ENCODE measurements around the gene PTGES. TPM values are rescaled to one million over a fixed set of nuclear protein-coding genes. Genes with fewer than 3 reads are reported as not detected.

PTGES gene
- total RNA-seq, 2 donors from 2014 or later = 2.6 to 5.1 TPM

- Histone ChIP-seq H3K9ac (ENCODE audit: low read depth in 2 of 2, low read length in 2 of 2) (no peak overlapping the region), H3K4me1 (no peaks in the 10 kb centered on the region), H3K27ac (no peak overlapping the region), H3K36me3 (no peaks in the 10 kb centered on the region), H3K4me3 (no peak overlapping the region), H3K9me3 (no peaks in the 10 kb centered on the region), H3K27me3 (no peaks in the 10 kb centered on the region)
- no peak for DNase-seq
- intact Hi-C loops (cut with DNase I) = no loop called here
- TF ChIP-seq, protein P1, sequence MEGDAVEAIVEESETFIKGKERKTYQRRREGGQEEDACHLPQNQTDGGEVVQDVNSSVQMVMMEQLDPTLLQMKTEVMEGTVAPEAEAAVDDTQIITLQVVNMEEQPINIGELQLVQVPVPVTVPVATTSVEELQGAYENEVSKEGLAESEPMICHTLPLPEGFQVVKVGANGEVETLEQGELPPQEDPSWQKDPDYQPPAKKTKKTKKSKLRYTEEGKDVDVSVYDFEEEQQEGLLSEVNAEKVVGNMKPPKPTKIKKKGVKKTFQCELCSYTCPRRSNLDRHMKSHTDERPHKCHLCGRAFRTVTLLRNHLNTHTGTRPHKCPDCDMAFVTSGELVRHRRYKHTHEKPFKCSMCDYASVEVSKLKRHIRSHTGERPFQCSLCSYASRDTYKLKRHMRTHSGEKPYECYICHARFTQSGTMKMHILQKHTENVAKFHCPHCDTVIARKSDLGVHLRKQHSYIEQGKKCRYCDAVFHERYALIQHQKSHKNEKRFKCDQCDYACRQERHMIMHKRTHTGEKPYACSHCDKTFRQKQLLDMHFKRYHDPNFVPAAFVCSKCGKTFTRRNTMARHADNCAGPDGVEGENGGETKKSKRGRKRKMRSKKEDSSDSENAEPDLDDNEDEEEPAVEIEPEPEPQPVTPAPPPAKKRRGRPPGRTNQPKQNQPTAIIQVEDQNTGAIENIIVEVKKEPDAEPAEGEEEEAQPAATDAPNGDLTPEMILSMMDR (IDR thresholded peaks at IDR 0.05) = no peak
Measured at GRCh38 chr9:129775448-129775798, 22.6 kb upstream of the PTGES start.

DNA sequence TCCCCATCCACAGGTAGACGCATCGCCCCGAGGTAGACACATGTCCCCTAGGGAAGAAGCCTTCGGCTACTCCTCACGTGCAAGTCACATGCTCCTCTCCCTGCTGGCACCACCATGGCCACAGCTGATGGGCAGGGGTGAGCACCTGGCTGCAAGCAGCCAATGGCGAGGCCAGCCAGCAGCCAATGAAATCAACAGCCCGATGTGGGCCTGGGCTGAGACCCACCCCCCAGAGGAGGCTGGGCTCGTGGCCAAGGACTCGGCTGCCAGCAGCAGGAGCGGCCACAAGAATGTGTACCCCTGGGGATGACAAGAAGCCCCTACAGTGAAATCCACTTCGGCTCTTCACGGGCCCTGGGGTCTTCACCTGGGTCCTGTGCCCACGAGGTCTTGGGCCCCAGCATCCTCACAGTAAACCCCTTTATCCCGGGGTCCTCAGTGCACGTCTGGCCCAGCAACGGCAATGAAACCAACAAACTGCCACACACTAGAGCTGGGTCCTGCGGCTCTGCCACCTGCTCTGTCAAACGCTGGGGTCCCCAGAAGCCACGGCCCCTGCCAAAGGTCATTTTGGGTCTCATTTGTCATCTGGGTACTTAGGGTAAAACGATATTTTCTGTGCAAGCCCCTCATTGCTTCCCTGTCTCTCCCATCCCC is 22.1 kb upstream of the PTGES start:
- Histone ChIP-seq H3K4me3 (no peak overlapping the region), H3K4me1 (no peaks in the 10 kb centered on the region), H3K27me3 (no peaks in the 10 kb centered on the region), H3K9me3 (no peaks in the 10 kb centered on the region), H3K9ac (ENCODE audit: low read depth in 2 of 2, low read length in 2 of 2) (no peak overlapping the region), H3K27ac (no peak overlapping the region), H3K36me3 (no peaks in the 10 kb centered on the region)
- TF ChIP-seq, protein P1 (IDR thresholded peaks at IDR 0.05) = no peak
- DNase-seq = no peak
- intact Hi-C loops (cut with DNase I) = no loop called here

GRCh38 chr9:129773262-129774048 is 20.6 kb upstream of the PTGES start:
- Histone ChIP-seq H3K9me3 (no peaks in the 10 kb centered on the region), H3K4me1 (no peaks in the 10 kb centered on the region), H3K27me3 (no peaks in the 10 kb centered on the region), H3K4me3 (no peak overlapping the region), H3K27ac (no peak overlapping the region), H3K36me3 (no peaks in the 10 kb centered on the region), H3K9ac (ENCODE audit: low read depth in 2 of 2, low read length in 2 of 2) (no peak overlapping the region)
- intact Hi-C loops (cut with DNase I) = no loop called here
- TF ChIP-seq, protein P1 (IDR thresholded peaks at IDR 0.05) = no peak
- DNase-seq = no peak

- Histone ChIP-seq H3K9ac (ENCODE audit: low read depth in 2 of 2, low read length in 2 of 2) (no peak overlapping the region), H3K36me3 (no peaks in the 10 kb centered on the region), H3K4me1 (no peaks in the 10 kb centered on the region), H3K27me3 (no peaks in the 10 kb centered on the region), H3K9me3 (no peaks in the 10 kb centered on the region), H3K4me3 (no peak overlapping the region), H3K27ac (no peak overlapping the region)
- intact Hi-C loops (cut with DNase I) = no loop called here
- TF ChIP-seq, protein P1 (IDR thresholded peaks at IDR 0.05) = no peak
- no peak for DNase-seq
Measured at GRCh38 chr9:129770741-129771140, 17.9 kb upstream of the PTGES start.

- TF ChIP-seq, protein P1 (IDR thresholded peaks at IDR 0.05) = no peak
- Histone ChIP-seq H3K9ac (ENCODE audit: low read depth in 2 of 2, low read length in 2 of 2) (no peak overlapping the region), H3K9me3 (no peaks in the 10 kb centered on the region), H3K36me3 (no peaks in the 10 kb centered on the region), H3K27ac (no peak overlapping the region), H3K4me3 (no peak overlapping the region), H3K27me3 (no peaks in the 10 kb centered on the region), H3K4me1 (no peaks in the 10 kb centered on the region)
- intact Hi-C loops (cut with DNase I) = no loop called here
- no peak for DNase-seq
Measured at GRCh38 chr9:129769669-129770068, 16.8 kb upstream of the PTGES start.

All from colonic mucosa (tissue), 4 donors.